ENCODE measurements around the gene ZNF808. TPM values are rescaled to one million over a fixed set of nuclear protein-coding genes. Genes with fewer than 3 reads are reported as not detected.

ZNF808 gene
- total and polyA plus RNA-seq, 9 of the 15 experiments (the other 6 are each of a cell fraction or from before 2014, with no cell fraction given): 3.1 to 20.1 (median 10.9) TPM

DNA sequence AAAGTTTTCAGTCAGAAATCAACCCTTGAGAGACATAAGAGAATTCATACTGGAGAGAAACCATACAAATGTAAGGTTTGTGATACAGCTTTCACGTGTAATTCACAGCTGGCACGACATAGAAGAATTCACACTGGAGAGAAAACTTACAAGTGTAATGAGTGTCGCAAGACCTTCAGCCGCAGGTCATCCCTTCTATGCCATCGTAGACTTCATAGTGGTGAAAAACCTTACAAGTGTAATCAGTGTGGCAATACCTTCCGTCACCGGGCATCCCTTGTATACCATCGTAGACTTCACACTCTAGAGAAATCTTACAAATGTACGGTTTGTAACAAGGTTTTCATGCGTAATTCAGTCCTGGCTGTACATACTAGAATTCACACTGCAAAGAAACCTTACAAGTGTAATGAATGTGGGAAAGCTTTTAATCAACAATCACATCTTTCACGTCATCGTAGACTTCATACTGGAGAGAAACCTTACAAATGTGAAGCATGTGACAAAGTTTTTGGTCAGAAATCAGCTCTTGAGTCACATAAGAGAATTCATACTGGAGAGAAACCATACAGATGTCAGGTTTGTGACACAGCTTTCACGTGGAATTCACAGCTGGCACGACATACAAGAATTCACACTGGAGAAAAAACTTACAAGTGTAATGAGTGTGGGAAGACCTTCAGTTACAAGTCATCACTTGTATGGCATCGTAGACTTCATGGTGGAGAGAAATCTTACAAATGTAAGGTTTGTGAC lies 26.9 kb downstream of the ZNF808 start (continued):
- TF ChIP-seq MGA (IDR thresholded peaks at IDR 0.05): 0 out of 2 replicates have a peak, but pooled peaks have one; percentile 11
- TF ChIP-seq GTF2A2 (tag; IDR thresholded peaks at IDR 0.05): no peak
- no peak for TF ChIP-seq KDM2B (CRISPR knock-in tag; IDR thresholded peaks at IDR 0.05)
- peak; percentile 31; the same call in 1 of the 2 replicates for TF ChIP-seq CEBPB (tag; IDR thresholded peaks at IDR 0.05)
